CD1c-positive myeloid dendritic cell (primary cell): ENCODE measurements around the gene DGKD.

Source experiments
- DNase-seq: peaks from one replicate; pipeline ENCODE4 v3.0.0-alpha.2; 2016; ENCODE audit errors: extremely low spot score

DGKD gene

DNA sequence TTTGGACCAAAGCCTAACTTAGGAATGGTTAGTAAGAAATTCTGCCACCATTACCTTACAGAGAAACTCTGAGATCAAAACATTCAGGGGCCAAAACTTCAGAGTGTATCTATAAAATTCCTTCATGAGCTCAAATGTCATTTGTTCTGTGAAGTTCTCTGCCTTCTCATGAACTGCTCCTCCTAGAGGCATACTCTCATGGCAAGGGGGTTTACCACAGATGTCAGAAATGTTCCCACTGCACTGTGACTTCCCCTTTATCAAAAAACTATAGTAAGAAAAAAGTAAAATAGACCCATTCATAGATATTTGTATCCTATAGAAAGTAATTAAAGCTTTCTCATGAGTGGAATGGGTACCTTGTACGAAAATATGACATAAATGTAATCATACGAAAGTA, 143.8 kb downstream of the DGKD start:
- no peak for DNase-seq

GRCh38 chr2:233499928-233500327, 145.6 kb downstream of the DGKD start:
- no peak for DNase-seq

GRCh38 chr2:233501198-233502076, 147.1 kb downstream of the DGKD start:
- no peak for DNase-seq

DNA sequence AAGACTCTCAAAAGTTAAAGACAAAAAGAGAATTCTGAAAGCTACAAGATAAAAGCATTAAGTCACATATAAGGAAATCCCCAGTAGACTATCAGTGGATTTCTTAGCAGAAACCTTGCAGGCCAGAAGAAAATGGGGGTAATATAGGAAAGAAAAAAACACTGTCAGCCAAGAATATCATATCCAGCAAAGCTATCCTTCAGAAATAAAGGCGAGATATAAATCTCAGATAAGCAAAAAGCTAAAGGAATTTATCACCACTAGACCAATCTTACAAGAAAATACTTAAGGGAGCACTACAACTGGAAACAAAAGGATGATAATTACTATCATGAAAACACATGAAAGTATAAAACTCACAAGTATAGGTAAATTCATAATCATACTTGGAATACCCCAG, 149.2 kb downstream of the DGKD start:
- no peak for DNase-seq

GRCh38 chr2:233503947-233504637, 149.8 kb downstream of the DGKD start:
- no peak for DNase-seq

- no peak for DNase-seq
These were observed 159.8 kb downstream of the DGKD start for GRCh38 chr2:233513953-233514655.

DNA sequence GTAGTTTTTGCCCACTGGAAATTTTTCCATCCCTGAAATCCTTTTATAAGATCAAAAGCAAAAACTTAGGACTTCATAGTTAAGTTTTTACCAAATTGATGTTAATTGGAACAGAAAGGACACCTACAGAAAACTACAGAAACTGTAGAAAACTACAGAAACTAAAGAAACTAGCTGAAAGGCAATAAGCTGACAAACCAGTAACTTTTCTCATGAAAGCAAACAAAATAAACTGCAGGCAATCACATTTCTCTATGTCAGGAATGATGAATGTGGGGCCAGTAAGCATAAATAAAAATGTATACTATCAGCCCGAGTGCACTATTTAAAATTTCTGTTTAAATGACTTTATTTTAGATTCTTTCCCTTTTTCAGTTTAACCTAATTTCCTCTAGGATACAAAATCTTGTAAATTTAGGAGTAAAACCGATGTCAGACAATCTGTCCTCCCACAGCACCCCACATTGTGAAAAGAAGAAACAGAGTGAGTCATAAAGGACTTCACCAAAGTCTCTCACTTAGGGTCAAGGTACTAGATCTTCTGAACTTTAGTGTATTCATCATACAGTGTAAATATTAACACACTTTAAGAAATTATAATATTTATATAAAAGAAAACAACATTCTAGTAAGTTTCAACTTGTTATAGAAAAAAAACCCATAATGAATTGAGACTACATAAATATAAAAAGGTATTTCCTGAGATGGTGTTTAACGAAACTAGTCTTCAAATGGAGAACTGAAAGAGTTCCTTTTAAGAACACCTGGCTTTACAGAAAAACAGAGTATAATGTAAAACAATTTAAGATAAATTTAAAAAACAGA, 165.7 kb downstream of the DGKD start:
- DNase-seq, result no peak
